Peyer's patch (tissue), 4 donors: ENCODE measurements around the gene ZNF221.

ENCODE experiments used
- POLR2A ChIP-seq, 2 donors: fragments of 450-650 bp; IDR thresholded peaks; one replicate each; pipeline ENCODE4 v1.5.1; 2017; ENCODE audit warnings: antibody characterized with exemption in 2 of 2, mild to moderate bottlenecking in 2 of 2, moderate library complexity in 2 of 2
- TF ChIP-seq, protein P1 (sequence below), 6 experiments: fragments of 450-650 bp in 4 of 6; fragments of 200-600 bp in 2 of 6; sonication (generic) in 1 of 6; IDR thresholded peaks; one replicate each; pipeline ENCODE4 v1.5.1; 2017 to 2019; ENCODE audit warnings: antibody characterized with exemption in 6 of 6, mild to moderate bottlenecking in 3 of 6, moderate library complexity in 1 of 6

DNA sequence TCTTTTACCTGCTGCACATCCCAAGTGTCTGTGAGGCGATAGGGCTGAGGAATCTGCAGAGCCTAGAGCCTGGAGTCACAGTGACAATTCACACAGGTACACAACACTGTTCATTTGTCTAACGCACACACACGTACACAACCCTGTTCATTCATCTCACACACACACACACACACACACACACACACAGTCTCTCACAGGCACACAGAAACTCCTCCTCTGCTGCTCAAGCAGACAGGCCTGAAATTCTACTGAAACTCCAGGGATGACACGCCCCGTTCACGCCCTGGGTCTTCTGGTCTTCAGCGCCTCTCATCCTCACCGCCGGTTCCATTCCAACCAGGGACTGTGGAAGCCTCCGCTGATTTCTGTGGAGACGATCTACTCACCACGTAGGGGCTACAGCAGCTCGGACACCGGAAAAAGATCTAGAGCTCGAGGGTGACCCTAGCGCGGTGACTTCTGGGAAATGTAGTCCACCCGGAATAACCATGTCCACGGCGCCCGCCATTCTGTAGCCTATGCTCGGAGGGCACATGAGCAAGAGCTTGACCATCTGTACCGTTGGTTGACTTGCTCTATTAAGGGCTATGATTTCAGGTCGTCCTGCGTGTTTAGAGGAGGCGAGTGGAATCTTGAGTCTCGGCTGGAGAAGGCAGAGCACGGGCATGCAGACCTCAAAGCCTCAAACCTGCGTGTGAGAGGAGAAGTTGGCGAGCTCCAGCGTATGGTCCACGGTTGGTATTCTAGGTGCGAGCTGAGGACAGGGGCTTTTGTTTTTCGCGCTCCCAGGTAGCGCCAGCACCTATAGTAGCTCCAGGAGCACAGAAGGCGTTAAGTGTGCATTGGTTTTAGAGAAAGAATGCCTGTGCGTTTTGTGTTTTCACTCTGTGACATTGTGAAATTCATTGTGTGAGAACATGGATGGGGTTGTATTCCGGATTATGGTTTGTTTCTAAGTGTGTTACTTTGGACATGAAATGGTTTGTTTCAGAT, 49.3 kb upstream of the ZNF221 start:
- TF ChIP-seq, protein P1, sequence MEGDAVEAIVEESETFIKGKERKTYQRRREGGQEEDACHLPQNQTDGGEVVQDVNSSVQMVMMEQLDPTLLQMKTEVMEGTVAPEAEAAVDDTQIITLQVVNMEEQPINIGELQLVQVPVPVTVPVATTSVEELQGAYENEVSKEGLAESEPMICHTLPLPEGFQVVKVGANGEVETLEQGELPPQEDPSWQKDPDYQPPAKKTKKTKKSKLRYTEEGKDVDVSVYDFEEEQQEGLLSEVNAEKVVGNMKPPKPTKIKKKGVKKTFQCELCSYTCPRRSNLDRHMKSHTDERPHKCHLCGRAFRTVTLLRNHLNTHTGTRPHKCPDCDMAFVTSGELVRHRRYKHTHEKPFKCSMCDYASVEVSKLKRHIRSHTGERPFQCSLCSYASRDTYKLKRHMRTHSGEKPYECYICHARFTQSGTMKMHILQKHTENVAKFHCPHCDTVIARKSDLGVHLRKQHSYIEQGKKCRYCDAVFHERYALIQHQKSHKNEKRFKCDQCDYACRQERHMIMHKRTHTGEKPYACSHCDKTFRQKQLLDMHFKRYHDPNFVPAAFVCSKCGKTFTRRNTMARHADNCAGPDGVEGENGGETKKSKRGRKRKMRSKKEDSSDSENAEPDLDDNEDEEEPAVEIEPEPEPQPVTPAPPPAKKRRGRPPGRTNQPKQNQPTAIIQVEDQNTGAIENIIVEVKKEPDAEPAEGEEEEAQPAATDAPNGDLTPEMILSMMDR (IDR thresholded peaks at IDR 0.05) = no peak
- TF ChIP-seq POLR2A (IDR thresholded peaks at IDR 0.05) = no peak
